Heart right ventricle (tissue), 16 donors: ENCODE results near the gene ACHE. TPM values are rescaled to one million over a fixed set of nuclear protein-coding genes. Genes with fewer than 3 reads are reported as not detected.

ENCODE experiments used
- ATAC-seq, 8 donors: fragments of 200-7000 bp; cut with Tn5 transposase; one replicate each; pipeline ENCODE4 v1.9.1; 2020; ENCODE audit warnings: mild to moderate bottlenecking in 8 of 8, moderate library complexity in 8 of 8, moderate number of reproducible peaks in 1 of 8
- DNase-seq, 2 donors: peaks; one replicate each; pipeline ENCODE4 v3.0.0-alpha.2; 2020
- H3K27ac ChIP-seq, 10 donors: fragments of 200-600 bp; sonication (generic) in 2 of 10; one replicate each; pipeline versions ENCODE4 v1.5.0 to v1.8.0; 2020 to 2022; ENCODE audit warnings: mild to moderate bottlenecking in 3 of 10
- H3K27me3 ChIP-seq, 7 donors: fragments of 200-600 bp; one replicate each; pipeline ENCODE4 v1.8.0; 2021 to 2022; ENCODE audit warnings: mild to moderate bottlenecking in 2 of 7
- H3K36me3 ChIP-seq, 9 donors: fragments of 200-600 bp; sonication (generic) in 1 of 9; one replicate each; pipeline versions ENCODE4 v1.5.0 to v1.8.0; 2020 to 2022; ENCODE audit warnings: mild to moderate bottlenecking in 2 of 9
- H3K4me1 ChIP-seq, 9 donors: fragments of 200-600 bp; sonication (generic) in 1 of 9; one replicate each; pipeline versions ENCODE4 v1.5.0 to v1.8.0; 2020 to 2022; ENCODE audit warnings: mild to moderate bottlenecking in 4 of 9
- H3K4me3 ChIP-seq, 10 donors: fragments of 200-600 bp; sonication (generic) in 2 of 10; one replicate each; pipeline versions ENCODE4 v1.5.0 to v1.8.0; 2020 to 2022; ENCODE audit warnings: mild to moderate bottlenecking in 7 of 10, moderate library complexity in 2 of 10
- H3K9me3 ChIP-seq, 11 donors: fragments of 200-600 bp in 10 of 11; sonication (generic) in 2 of 11; one replicate each; pipeline versions ENCODE4 v1.5.0 to v1.8.0; 2013 to 2022; ENCODE audit warnings: mild to moderate bottlenecking in 2 of 11, control low read depth in 1 of 11, moderate library complexity in 1 of 11
- CTCF ChIP-seq, 9 donors: fragments of 200-600 bp; sonication (generic) in 2 of 9; IDR thresholded peaks; one replicate each; pipeline versions ENCODE4 v1.5.0 to v1.8.0; 2021 to 2022; ENCODE audit warnings: antibody characterized with exemption in 9 of 9, mild to moderate bottlenecking in 5 of 9, moderate library complexity in 1 of 9
- WGBS, 2 donors: extraction: QIAGEN DNeasy Blood & Tissue Kit; methylation state at CpG; one replicate each; pipeline ENCODE4 v1.1.7; 2013; ENCODE audit warnings: inconsistent platforms in 1 of 2; 5-methylcytosine and 5-hydroxymethylcytosine counted together
- intact Hi-C, 10 donors: fragments of 100-400 bp; cut with DNase I; formaldehyde crosslinking; loops; one replicate each; pipeline versions ENCODE4 v1.11.1 to v1.14.2; 2022
- polyA plus RNA-seq, 2 donors: library from polyadenylated mRNA; stranded (reverse); fragments of 200-250 nt; gene quantifications; one replicate each; pipeline ENCODE4 v1.2.3, GENCODE V29; 2013
- total RNA-seq, 10 donors: library from RNA; stranded (reverse); fragmentation: NEBNext Ultra II Directional in 3 of 10; extraction: Animal tissue kit (Norgen Biotek cat#: 25700) in 3 of 10; gene quantifications; one replicate each; pipeline versions ENCODE4 v1.2.1 to v1.2.4, GENCODE V29; 2021 to 2023
- donor health status: Arrhythmogenic right ventricular cardiomyopathy.
- donor health status: ischemic (EF 13 %, LVEDD 7.1; RV severe dilation, severe dysfunction).
- donor health status: healthy with polysubstance abuse.
- donor health status: DM: no; HTN: yes; CAD: no.
- donor health status: DM: no; HTN: no; CAD: no.
- donor health status: ischemic (EF 25% LVEDD 6.9; RV normal size, moderate dysfunction).
- donor health status: ischemic (EF 25% LVEDD 5.7; RV mildly dilated, moderate dysfunction).
- donor health status: healthy.
- donor health status: DM: yes; HTN: yes; CAD: no.
- donor health status: Ischemic cardiomyopathy.
- donor health status: ischemic (EF 35%, LVEDD 5.7; RV mildly dilated, moderate dysfunction).
- donor health status: nonischemic (EF 11% LVEDD 7.7; RV severe dilation, severe dysfunction).
- donor health status: DM: yes; HTN: yes; CAD: no.
- donor health status: PGD.
- donor health status: ischemic (EF 29% LVEDD 5.4; RV normal size, mild dysfunction).
- donor health status: nonischemic (EF 23%, LVEDD 6.1; RV moderate dilation, normal function).

Gene ACHE
- total and polyA plus RNA-seq, 12 donors, result 0.27 to 1.1 (median 0.81) TPM

- peaks cover 0 to 74% (median 24%) of the 10 kb centered on the region in 9 donors for H3K36me3 ChIP-seq
- WGBS, 2 donors, result 1% methylated on average over 79 of the region's 79 CpGs
- peak within 1 kb of the TSS; percentile 86 to 97 (median 95) for H3K27ac ChIP-seq
- H3K9me3 ChIP-seq, result no peaks in the 10 kb centered on the region
- ATAC-seq, result peak; percentile 94 to 99 (median 98)
- peaks cover 2 to 50% (median 40%) of the 10 kb centered on the region in 9 donors for H3K4me1 ChIP-seq
- peak; percentile 35 to 55 (median 48) for TF ChIP-seq CTCF (IDR thresholded peaks at IDR 0.05)
- H3K4me3 ChIP-seq, result peak within 1 kb of the TSS; percentile 77 to 97 (median 87)
- DNase-seq, result peak; percentile 99
- intact Hi-C loops, result loop anchor here in 4 of 10 donors (2.0 to 10.0 kb wide), 3 partner anchors 14 to 1410 kb away; partner anchors contain the start of genes UFSP1 (in 2 of the 4), MOSPD3 (in 1 of the 4) and SH2B2 (in 1 of the 4)
- no peaks in the 10 kb centered on the region for H3K27me3 ChIP-seq
Measured at GRCh38 chr7:100874577-100875355, 20.9 kb downstream of the ACHE start, which contains the start of gene SRRT. Gene SRRT (plus strand): TSS chr7:100875103. CDS start chr7:100875591, 488 bp downstream.

GRCh38 chr7:100874300-100874576 is 21.4 kb downstream of the ACHE start:
- Histone ChIP-seq H3K36me3 (peaks cover 0 to 70% (median 24%) of the 10 kb centered on the region in 9 donors), H3K4me1 (peaks cover 2 to 47% (median 40%) of the 10 kb centered on the region in 9 donors), H3K27ac (peak overlapping the region; percentile 86 to 97 (median 95)), H3K27me3 (no peaks in the 10 kb centered on the region), H3K9me3 (no peaks in the 10 kb centered on the region), H3K4me3 (peak overlapping the region; percentile 65 to 97 (median 87))
- WGBS, 2 donors, result 52 to 56% methylated on average over 8 of the region's 8 CpGs
- peak in 5 of 8 donors; percentile 2 to 15 (median 9) for ATAC-seq
- DNase-seq, result no peak
- intact Hi-C loops, result loop anchor here in 4 of 10 donors (2.0 to 10.0 kb wide), 3 partner anchors 15 to 1411 kb away; partner anchors contain the start of genes UFSP1 (in 2 of the 4), MOSPD3 (in 1 of the 4) and SH2B2 (in 1 of the 4)
- no peak for TF ChIP-seq CTCF (IDR thresholded peaks at IDR 0.05)

- TF ChIP-seq CTCF (IDR thresholded peaks at IDR 0.05), result no peak
- DNase-seq (no peak), ATAC-seq (no peak)
- intact Hi-C loops, result loop anchor here in 4 of 10 donors (2.0 to 10.0 kb wide), 3 partner anchors 15 to 1411 kb away; partner anchors contain the start of genes UFSP1 (in 2 of the 4), MOSPD3 (in 1 of the 4) and SH2B2 (in 1 of the 4)
- Histone ChIP-seq H3K4me1 (peaks cover 2 to 47% (median 43%) of the 10 kb centered on the region in 9 donors), H3K27me3 (no peaks in the 10 kb centered on the region), H3K4me3 (peak overlapping the region in 9 of 10 donors; percentile 81 to 97 (median 88)), H3K36me3 (peaks cover 0 to 67% (median 24%) of the 10 kb centered on the region in 9 donors), H3K27ac (peak overlapping the region; percentile 86 to 97 (median 95)), H3K9me3 (no peaks in the 10 kb centered on the region)
- 91 to 93% methylated on average over 10 of the region's 10 CpGs for WGBS, 2 donors
Measured at GRCh38 chr7:100873599-100874299, 21.9 kb downstream of the ACHE start.
